OCI-LY3 (cell line): ENCODE data around the gene ARHGAP8.

Source experiments
- EZH2phosphoT487 ChIP-seq: fragments of 200-600 bp; shearing (Covaris generic); IDR thresholded peaks from 2 replicates; pipeline ENCODE4 v1.6.1; 2018; ENCODE audit warnings: antibody characterized with exemption, mixed run types, low read depth
- TF ChIP-seq, protein P1 (sequence below): fragments of 200-600, 300-600 bp; sonication (generic); IDR thresholded peaks from 2 replicates; pipeline ENCODE4 v1.5.1; 2014; ENCODE audit warnings: antibody characterized with exemption, low read length, low read depth

DNA sequence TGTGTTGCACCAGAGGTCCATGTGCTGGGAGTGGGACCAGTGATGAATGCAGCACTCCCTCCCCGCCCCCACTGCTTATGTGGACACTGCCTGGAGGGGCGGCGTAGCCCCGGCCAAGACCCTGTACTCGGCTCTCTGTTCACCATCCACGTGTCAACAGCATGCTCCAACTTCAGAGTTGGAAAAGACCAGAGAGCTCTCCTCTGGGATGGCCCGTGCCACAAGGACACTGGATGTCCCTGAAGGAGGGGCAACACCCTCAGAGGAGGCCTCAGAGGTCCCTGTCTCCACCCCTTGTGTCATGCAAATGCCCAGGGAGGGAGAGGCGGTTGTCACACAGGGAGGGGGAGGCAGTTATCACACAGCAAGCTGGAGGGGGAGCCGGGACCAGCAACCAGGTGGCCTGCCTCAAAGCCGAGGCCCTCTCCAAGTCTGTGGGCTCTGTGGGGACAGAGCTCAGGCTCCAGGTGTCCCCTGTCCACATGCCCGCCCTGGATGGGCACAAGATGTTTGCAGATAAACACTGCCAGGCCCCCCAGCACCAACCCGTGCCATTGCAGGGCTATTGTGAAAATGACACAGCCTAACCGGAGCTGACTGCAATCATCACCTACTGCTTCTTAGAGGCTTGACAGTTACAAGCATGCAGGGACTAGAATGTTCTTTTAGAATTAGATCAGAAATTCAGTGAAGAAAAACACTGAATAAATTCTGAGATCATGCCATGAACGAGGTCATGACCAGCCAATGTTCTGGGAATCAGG lies 136.3 kb downstream of the ARHGAP8 start:
- TF ChIP-seq, protein P1, sequence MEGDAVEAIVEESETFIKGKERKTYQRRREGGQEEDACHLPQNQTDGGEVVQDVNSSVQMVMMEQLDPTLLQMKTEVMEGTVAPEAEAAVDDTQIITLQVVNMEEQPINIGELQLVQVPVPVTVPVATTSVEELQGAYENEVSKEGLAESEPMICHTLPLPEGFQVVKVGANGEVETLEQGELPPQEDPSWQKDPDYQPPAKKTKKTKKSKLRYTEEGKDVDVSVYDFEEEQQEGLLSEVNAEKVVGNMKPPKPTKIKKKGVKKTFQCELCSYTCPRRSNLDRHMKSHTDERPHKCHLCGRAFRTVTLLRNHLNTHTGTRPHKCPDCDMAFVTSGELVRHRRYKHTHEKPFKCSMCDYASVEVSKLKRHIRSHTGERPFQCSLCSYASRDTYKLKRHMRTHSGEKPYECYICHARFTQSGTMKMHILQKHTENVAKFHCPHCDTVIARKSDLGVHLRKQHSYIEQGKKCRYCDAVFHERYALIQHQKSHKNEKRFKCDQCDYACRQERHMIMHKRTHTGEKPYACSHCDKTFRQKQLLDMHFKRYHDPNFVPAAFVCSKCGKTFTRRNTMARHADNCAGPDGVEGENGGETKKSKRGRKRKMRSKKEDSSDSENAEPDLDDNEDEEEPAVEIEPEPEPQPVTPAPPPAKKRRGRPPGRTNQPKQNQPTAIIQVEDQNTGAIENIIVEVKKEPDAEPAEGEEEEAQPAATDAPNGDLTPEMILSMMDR, result no peak
- TF ChIP-seq EZH2phosphoT487, result no peak
